Heart left ventricle (tissue), 16 donors: Measurements from ENCODE around the gene MUC6. TPM values are rescaled to one million over a fixed set of nuclear protein-coding genes. Genes with fewer than 3 reads are reported as not detected.

Experiments
- ATAC-seq, 4 donors: fragments of 200-7000 bp; cut with Tn5 transposase; one replicate each; pipeline ENCODE4 v1.9.1; 2020 to 2022; ENCODE audit warnings: moderate library complexity in 4 of 4, mild to moderate bottlenecking in 3 of 4, moderate number of reproducible peaks in 1 of 4
- DNase-seq, 5 donors: peaks; one replicate each; pipeline ENCODE4 v3.0.0-alpha.2; 2020
- H3K27ac ChIP-seq, 12 donors: fragments of 200-600 bp; sonication (generic) in 4 of 12; one replicate each; pipeline versions ENCODE4 v1.5.0 to v1.8.0; 2016 to 2022; ENCODE audit warnings: mild to moderate bottlenecking in 2 of 12
- H3K27me3 ChIP-seq, 9 donors: fragments of 200-600 bp; sonication (generic) in 2 of 9; one replicate each; pipeline versions ENCODE4 v1.5.1 to v1.8.0; 2016 to 2022; ENCODE audit warnings: mild to moderate bottlenecking in 3 of 9
- H3K36me3 ChIP-seq, 9 donors: fragments of 200-600 bp; sonication (generic) in 2 of 9; one replicate each; pipeline versions ENCODE4 v1.5.0 to v1.8.0; 2018 to 2022; ENCODE audit warnings: mild to moderate bottlenecking in 2 of 9
- H3K4me1 ChIP-seq, 12 donors: fragments of 200-600 bp; sonication (generic) in 4 of 12; one replicate each; pipeline versions ENCODE4 v1.5.0 to v1.8.0; 2016 to 2022; ENCODE audit warnings: mild to moderate bottlenecking in 3 of 12
- H3K4me3 ChIP-seq, 12 donors: fragments of 200-600 bp; sonication (generic) in 4 of 12; one replicate each; pipeline versions ENCODE4 v1.5.0 to v1.8.0; 2017 to 2022; ENCODE audit warnings: mild to moderate bottlenecking in 9 of 12, moderate library complexity in 4 of 12
- H3K9me3 ChIP-seq, 12 donors: fragments of 200-600 bp; sonication (generic) in 4 of 12; one replicate each; pipeline versions ENCODE4 v1.5.0 to v1.8.0; 2016 to 2022; ENCODE audit warnings: mild to moderate bottlenecking in 1 of 12
- POLR2A ChIP-seq, 2 donors: fragments of 450-650 bp; IDR thresholded peaks; one replicate each; pipeline ENCODE4 v1.6.1; 2017; ENCODE audit warnings: antibody characterized with exemption in 2 of 2, mild to moderate bottlenecking in 2 of 2, moderate library complexity in 2 of 2
- WGBS, 4 donors: extraction: QIAGEN DNeasy Blood & Tissue Kit in 2 of 4; methylation state at CpG; one replicate each; pipeline versions ENCODE4 v1.1.5 to v1.1.7; 2013 to 2018; 5-methylcytosine and 5-hydroxymethylcytosine counted together
- intact Hi-C, 10 donors: fragments of 100-400 bp; cut with DNase I; formaldehyde crosslinking; loops; one replicate each; pipeline versions ENCODE4 v1.11.1 to v1.14.2; 2022
- polyA plus RNA-seq, 2 donors: library from polyadenylated mRNA; stranded (reverse); fragments of 200-250 nt; gene quantifications; one replicate each; pipeline ENCODE4 v1.2.3, GENCODE V29; 2013
- total RNA-seq, 9 donors: library from RNA; depleted of rRNA in 2 of 9; stranded (reverse); fragments of >200 nt in 2 of 9; fragmentation: NEBNext Ultra II Directional in 3 of 9; extraction: Animal tissue kit (Norgen Biotek cat#: 25700) in 3 of 9; gene quantifications; one replicate each; pipeline versions ENCODE4 v1.1.0 to v1.2.4, GENCODE V29; 2016 to 2023
- TF ChIP-seq, protein P1 (sequence below), 12 donors: fragments of 200-600 bp; sonication (generic) in 4 of 12; IDR thresholded peaks; one replicate each; pipeline versions ENCODE4 v1.5.0 to v1.8.0; 2018 to 2022; ENCODE audit warnings: antibody characterized with exemption in 12 of 12, mild to moderate bottlenecking in 5 of 12
- donor health status: ischemic (EF 13 %, LVEDD 7.1; RV severe dilation, severe dysfunction).
- donor health status: healthy with polysubstance abuse.
- donor health status: DM: no; HTN: yes; CAD: no.
- donor health status: DM: no; HTN: no; CAD: no.
- donor health status: ischemic (EF 25% LVEDD 6.9; RV normal size, moderate dysfunction).
- donor health status: ischemic (EF 25% LVEDD 5.7; RV mildly dilated, moderate dysfunction).
- donor health status: healthy.
- donor health status: DM: yes; HTN: yes; CAD: no.
- donor health status: ischemic (EF 35%, LVEDD 5.7; RV mildly dilated, moderate dysfunction).
- donor health status: nonischemic (EF 11% LVEDD 7.7; RV severe dilation, severe dysfunction).
- donor health status: DM: yes; HTN: yes; CAD: no.
- donor health status: PGD.
- donor health status: ischemic (EF 29% LVEDD 5.4; RV normal size, mild dysfunction).
- donor health status: nonischemic (EF 23%, LVEDD 6.1; RV moderate dilation, normal function).

Gene MUC6
- total and polyA plus RNA-seq, 11 donors = 0.04 to 0.06 TPM; not detected in 9

- Histone ChIP-seq H3K27ac (no peak overlapping the region), H3K27me3 (no peaks in the 10 kb centered on the region), H3K4me3 (no peak overlapping the region), H3K4me1 (peaks cover 0 to 22% (median 6%) of the 10 kb centered on the region in 12 donors), H3K36me3 (peaks cover 0 to 62% (median 42%) of the 10 kb centered on the region in 9 donors), H3K9me3 (no peaks in the 10 kb centered on the region)
- DNase-seq (peak in 1 of 5 donors; percentile 15), ATAC-seq (no peak)
- WGBS, 4 donors = 81 to 94% (median 92%) methylated on average over 24 to 26 of the region's 26 CpGs
- TF ChIP-seq, protein P1, sequence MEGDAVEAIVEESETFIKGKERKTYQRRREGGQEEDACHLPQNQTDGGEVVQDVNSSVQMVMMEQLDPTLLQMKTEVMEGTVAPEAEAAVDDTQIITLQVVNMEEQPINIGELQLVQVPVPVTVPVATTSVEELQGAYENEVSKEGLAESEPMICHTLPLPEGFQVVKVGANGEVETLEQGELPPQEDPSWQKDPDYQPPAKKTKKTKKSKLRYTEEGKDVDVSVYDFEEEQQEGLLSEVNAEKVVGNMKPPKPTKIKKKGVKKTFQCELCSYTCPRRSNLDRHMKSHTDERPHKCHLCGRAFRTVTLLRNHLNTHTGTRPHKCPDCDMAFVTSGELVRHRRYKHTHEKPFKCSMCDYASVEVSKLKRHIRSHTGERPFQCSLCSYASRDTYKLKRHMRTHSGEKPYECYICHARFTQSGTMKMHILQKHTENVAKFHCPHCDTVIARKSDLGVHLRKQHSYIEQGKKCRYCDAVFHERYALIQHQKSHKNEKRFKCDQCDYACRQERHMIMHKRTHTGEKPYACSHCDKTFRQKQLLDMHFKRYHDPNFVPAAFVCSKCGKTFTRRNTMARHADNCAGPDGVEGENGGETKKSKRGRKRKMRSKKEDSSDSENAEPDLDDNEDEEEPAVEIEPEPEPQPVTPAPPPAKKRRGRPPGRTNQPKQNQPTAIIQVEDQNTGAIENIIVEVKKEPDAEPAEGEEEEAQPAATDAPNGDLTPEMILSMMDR (IDR thresholded peaks at IDR 0.05) = no peak
- no peak for TF ChIP-seq POLR2A (IDR thresholded peaks at IDR 0.05)
- intact Hi-C loops = no loop called here
Measured at GRCh38 chr11:970319-970871, 66.1 kb downstream of the MUC6 start.

DNA sequence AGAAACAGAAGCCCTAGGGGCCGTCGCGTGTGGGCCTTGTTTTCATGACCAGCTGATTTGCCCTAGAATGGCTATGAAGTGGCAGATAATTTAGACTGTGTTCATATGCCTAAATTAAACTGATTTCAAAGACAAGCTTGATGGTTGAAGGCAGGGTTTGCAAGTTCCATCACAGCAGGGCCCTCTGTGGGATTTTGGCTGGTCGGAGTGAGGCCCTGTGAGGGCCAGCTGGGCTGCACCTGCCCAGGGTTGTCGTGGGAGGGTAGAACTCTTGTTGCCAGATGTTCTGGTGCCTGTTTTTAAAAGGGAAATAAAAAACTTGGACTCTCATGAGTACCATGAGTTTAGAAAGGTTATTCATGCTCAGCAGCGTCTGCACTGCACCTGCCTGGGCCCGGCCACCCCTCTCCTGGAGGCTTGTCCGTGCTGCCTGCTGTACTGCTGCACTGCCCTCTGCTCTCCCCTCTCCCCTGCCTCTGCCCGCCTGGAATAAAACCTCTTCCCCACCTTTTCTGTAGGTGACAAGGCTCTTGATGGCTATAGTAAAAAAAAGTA, 66.8 kb downstream of the MUC6 start:
- ATAC-seq (no peak), DNase-seq (no peak)
- H3K9me3 ChIP-seq = no peaks in the 10 kb centered on the region
- intact Hi-C loops = loop anchor here in 1 of 10 donors (5.0 kb wide), 1 partner anchor 42 kb away; the partner anchor contains the start of gene AP2A2
- H3K4me3 ChIP-seq = no peak overlapping the region
- H3K27me3 ChIP-seq = no peaks in the 10 kb centered on the region
- peaks cover 0 to 22% (median 6%) of the 10 kb centered on the region in 12 donors for H3K4me1 ChIP-seq
- WGBS, 4 donors = 80 to 92% (median 90%) methylated on average over 9 of the region's 9 CpGs
- TF ChIP-seq POLR2A (IDR thresholded peaks at IDR 0.05) = no peak
- TF ChIP-seq, protein P1 (IDR thresholded peaks at IDR 0.05) = no peak
- no peak overlapping the region for H3K27ac ChIP-seq
- peaks cover 0 to 58% (median 38%) of the 10 kb centered on the region in 9 donors for H3K36me3 ChIP-seq

GRCh38 chr11:968822-969221, 67.7 kb downstream of the MUC6 start:
- H3K27me3 ChIP-seq = no peaks in the 10 kb centered on the region
- H3K4me3 ChIP-seq = no peak overlapping the region
- no peak for TF ChIP-seq POLR2A (IDR thresholded peaks at IDR 0.05)
- H3K4me1 ChIP-seq = peaks cover 0 to 22% (median 6%) of the 10 kb centered on the region in 12 donors
- H3K9me3 ChIP-seq = no peaks in the 10 kb centered on the region
- peaks cover 0 to 54% (median 36%) of the 10 kb centered on the region in 9 donors for H3K36me3 ChIP-seq
- ATAC-seq (no peak), DNase-seq (no peak)
- intact Hi-C loops = loop anchor here in 1 of 10 donors (5.0 kb wide), 1 partner anchor 42 kb away; the partner anchor contains the start of gene AP2A2
- H3K27ac ChIP-seq = no peak overlapping the region
- WGBS, 4 donors = 88 to 97% (median 90%) methylated on average over 13 to 14 of the region's 14 CpGs

DNA sequence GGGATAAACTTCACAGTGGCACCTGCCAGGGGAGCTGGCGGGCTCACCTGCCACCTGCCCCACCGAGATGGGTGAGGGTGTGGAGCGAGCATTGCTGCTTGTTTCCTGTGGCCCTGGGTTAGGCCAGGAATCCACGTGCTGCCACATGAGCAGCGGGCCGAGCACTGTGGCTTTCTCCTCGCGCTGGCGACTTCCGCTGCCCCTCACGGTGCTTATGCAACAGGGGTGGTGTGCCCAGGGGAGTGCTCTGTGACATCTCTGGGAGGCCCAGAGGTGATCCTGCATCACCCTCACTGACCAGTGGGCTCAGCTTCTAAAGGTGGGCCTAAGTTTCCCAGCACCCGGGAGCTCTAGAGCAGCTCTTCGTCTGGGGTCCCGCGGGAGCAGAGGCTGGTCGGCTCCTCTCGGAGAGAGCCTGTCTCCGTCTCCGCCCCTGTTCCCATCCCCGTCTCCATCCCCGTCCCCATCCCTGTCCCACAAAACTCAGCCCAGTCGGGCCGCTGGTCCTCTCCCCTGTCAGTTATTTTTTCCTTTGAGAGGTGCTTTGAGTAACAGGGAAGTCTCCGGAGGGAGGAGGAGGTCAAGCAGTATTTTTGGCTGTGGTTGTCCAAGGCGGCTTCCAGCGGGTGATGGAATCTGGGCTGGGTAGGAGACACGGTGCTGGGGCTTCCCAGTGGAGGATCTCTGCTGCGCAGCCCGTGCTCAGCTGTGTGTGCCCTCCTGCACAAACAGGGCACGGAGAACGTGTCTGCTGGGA, 68.3 kb downstream of the MUC6 start:
- intact Hi-C loops = loop anchor here in 1 of 10 donors (5.0 kb wide), 1 partner anchor 41 kb away; the partner anchor contains the start of gene AP2A2
- Histone ChIP-seq H3K36me3 (peaks cover 0 to 54% (median 35%) of the 10 kb centered on the region in 9 donors), H3K4me1 (peaks cover 0 to 22% (median 6%) of the 10 kb centered on the region in 12 donors), H3K27ac (no peak overlapping the region), H3K4me3 (no peak overlapping the region), H3K27me3 (no peaks in the 10 kb centered on the region), H3K9me3 (no peaks in the 10 kb centered on the region)
- DNase-seq = no peak
- 77 to 81% (median 79%) methylated on average over 30 to 31 of the region's 31 CpGs for WGBS, 4 donors
- no peak for ATAC-seq
- TF ChIP-seq, protein P1 (IDR thresholded peaks at IDR 0.05) = no peak
- TF ChIP-seq POLR2A (IDR thresholded peaks at IDR 0.05) = no peak
